ENCODE data around the gene BCOR. TPM values are rescaled to one million over a fixed set of nuclear protein-coding genes. Genes with fewer than 3 reads are reported as not detected.
A peak's percentile ranks its signal among the peaks of the same experiment; 100 is the strongest.

BCOR gene
- total RNA-seq, 1 experiment from 2014 or later: 58.8 TPM

DNA sequence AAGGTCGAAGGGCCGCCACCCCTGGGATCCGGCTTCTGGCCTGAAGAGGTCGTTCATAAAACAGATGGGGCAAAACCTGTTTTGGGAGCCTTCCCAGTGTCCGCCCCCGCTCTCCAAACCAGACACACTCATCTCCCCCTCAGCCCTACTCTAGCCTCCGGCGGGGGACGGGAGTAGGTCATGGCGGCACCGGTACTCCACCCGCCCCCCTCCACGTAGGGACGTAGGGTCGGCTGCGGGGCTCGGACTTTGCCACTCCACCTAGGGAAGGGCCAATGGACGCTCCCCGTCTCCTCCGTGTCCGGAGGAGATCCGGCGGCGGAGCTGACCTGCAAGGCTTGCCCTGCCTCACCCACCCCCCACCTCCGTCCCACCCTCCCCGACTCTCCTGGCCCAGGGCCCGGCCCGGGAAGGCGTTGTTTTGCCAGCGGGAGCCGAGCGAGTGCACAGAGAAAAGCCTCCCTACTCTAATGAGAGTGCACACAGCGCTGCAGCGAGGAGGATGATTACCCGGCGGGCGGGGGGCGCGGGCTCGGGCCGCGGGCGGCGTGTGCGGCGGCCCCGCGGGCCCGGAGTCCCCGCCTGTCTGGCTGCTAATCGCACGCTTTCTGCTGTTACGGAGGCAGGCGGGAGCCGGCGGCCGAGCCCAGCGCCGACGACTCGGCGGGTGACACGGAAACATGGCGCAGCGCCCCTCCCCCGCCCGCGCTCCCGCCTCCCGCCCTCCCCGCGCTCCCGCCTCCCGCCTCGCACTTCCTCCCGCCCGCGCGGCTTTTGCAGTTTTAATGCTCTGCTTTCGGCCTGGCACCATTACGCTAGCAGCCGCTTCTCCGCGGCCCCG lies 8.3 kb upstream of the BCOR start:
- intact Hi-C loops (cut with micrococcal nuclease; ENCODE audit: unreplicated experiment): loop anchor here (10.0 kb wide), 1 partner anchor 159 kb away; no protein-coding TSS in a partner anchor
- Histone ChIP-seq H3K4me1 (ENCODE audit: insufficient read depth, low read length, poor library complexity, severe bottlenecking) (peaks cover 46% of the 10 kb centered on the region), H3K9me3 (ENCODE audit: low read depth, low read length, poor library complexity, severe bottlenecking) (no peaks in the 10 kb centered on the region), H3K36me3 (ENCODE audit: insufficient read depth, low read length, poor library complexity, severe bottlenecking) (no peaks in the 10 kb centered on the region), H3K4me3 (ENCODE audit: low read depth, low read length, poor library complexity, severe bottlenecking) (peak overlapping the region; percentile 52), H3K27me3 (replicated peaks; ENCODE audit: insufficient read depth, low read depth, low read length, poor library complexity) (no peaks in the 10 kb centered on the region), H3K27ac (ENCODE audit: low read depth, low read length, poor library complexity, severe bottlenecking) (peak overlapping the region; percentile 88)
- no peak for TF ChIP-seq CTCF (conservative IDR thresholded peaks at IDR 0.05; ENCODE audit: low read depth, low read length)
- TF ChIP-seq EZH2 (IDR thresholded peaks at IDR 0.05; ENCODE audit: borderline replicate concordance, low read depth, low read length, poor library complexity, severe bottlenecking): no peak
- POLR2A ChIA-PET (ENCODE audit: low non-redundant PET): no interaction called here
- CTCF ChIA-PET: no interaction called here
- BruUV-seq (replicated peaks): no TSS peak
- DNase-seq (ENCODE audit: low spot score): peak; percentile 87

DNA sequence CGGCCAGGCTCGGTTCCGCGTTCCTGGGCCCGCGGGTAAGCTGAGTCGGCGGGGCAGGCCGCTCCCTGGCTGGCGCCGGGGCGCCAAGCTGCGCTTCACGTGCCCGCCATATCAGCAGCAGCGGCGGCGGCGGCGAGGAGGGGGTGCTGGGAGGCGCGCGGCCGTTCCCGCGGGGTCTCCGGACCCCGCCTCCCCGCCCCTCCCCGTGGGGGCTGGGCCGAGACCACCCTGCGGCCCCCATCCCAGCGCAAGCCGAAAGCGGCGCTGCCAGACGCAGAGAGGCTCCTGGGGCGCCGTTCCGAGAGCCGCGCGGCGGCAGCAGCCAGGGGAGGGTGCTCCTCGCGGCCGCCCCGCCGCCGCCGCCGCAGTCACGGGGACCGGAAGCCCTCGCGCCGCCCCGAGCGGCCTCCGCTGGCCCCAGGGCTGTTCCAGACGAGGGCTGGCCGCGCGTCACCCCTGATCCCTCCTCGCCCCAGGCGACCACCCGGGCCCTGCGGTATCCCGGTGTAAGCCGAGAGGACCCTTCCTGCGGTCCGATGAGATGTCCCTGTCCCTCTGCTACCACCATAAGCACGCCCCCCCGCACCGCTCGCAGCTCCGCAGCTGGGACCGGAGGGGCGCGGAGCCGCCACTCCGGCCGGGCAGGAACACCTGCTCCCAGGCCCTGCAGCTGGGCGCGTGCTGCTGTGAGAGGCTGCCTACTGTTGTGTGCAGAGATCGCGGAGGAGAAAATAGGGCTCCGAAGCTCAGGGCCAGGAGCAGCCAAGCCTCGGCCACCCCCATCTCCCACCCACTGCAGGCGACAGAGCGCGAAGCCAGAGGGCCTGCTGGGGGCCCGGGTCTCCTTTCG lies 7.5 kb upstream of the BCOR start:
- DNase-seq (ENCODE audit: low spot score): no peak
- no peaks in the 10 kb centered on the region for H3K27me3 ChIP-seq (replicated peaks; ENCODE audit: insufficient read depth, low read depth, low read length, poor library complexity)
- peaks cover 55% of the 10 kb centered on the region for H3K4me1 ChIP-seq (ENCODE audit: insufficient read depth, low read length, poor library complexity, severe bottlenecking)
- TF ChIP-seq EZH2 (IDR thresholded peaks at IDR 0.05; ENCODE audit: borderline replicate concordance, low read depth, low read length, poor library complexity, severe bottlenecking) (no peak), CTCF (conservative IDR thresholded peaks at IDR 0.05; ENCODE audit: low read depth, low read length) (no peak)
- BruUV-seq (replicated peaks): no TSS peak
- H3K4me3 ChIP-seq (ENCODE audit: low read depth, low read length, poor library complexity, severe bottlenecking): peak overlapping the region; percentile 52
- H3K36me3 ChIP-seq (ENCODE audit: insufficient read depth, low read length, poor library complexity, severe bottlenecking): no peaks in the 10 kb centered on the region
- H3K27ac ChIP-seq (ENCODE audit: low read depth, low read length, poor library complexity, severe bottlenecking): peak overlapping the region; percentile 88
- no peaks in the 10 kb centered on the region for H3K9me3 ChIP-seq (ENCODE audit: low read depth, low read length, poor library complexity, severe bottlenecking)
- intact Hi-C loops (cut with micrococcal nuclease; ENCODE audit: unreplicated experiment): loop anchor here (10.0 kb wide), 1 partner anchor 160 kb away; no protein-coding TSS in a partner anchor
- POLR2A ChIA-PET (ENCODE audit: low non-redundant PET): no interaction called here
- CTCF ChIA-PET: no interaction called here

DNA sequence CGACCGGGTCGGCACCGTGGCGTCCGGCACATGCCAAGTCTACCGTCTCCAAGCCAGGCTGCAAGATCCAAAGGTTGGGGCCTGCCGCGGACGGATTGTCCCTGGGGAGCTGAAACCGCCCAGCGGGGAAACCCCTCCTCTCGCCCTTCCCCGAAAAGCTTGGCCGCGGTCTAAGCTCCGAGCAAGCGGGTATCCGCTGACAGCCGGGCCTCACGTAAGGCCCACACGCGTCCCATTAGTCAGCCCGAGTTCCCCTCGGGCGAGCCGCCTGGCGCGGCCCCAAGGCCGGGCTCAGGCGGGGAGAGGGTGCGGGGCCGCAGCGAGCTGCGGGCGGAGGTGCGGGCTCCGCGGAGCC lies 6.8 kb upstream of the BCOR start:
- no peak for DNase-seq (ENCODE audit: low spot score)

More for the DNA sequence above, 6.8 kb upstream of the BCOR start:
- intact Hi-C loops (cut with micrococcal nuclease; ENCODE audit: unreplicated experiment): loop anchor here (10.0 kb wide), 1 partner anchor 160 kb away; no protein-coding TSS in a partner anchor
- ChIA-PET CTCF (no interaction called here), POLR2A (ENCODE audit: low non-redundant PET) (no interaction called here)
- TF ChIP-seq CTCF (conservative IDR thresholded peaks at IDR 0.05; ENCODE audit: low read depth, low read length): no peak
- no peak for TF ChIP-seq EZH2 (IDR thresholded peaks at IDR 0.05; ENCODE audit: borderline replicate concordance, low read depth, low read length, poor library complexity, severe bottlenecking)
- no TSS peak for BruUV-seq (replicated peaks)
- Histone ChIP-seq H3K4me1 (ENCODE audit: insufficient read depth, low read length, poor library complexity, severe bottlenecking) (peaks cover 60% of the 10 kb centered on the region), H3K27ac (ENCODE audit: low read depth, low read length, poor library complexity, severe bottlenecking) (peak overlapping the region; percentile 88), H3K27me3 (replicated peaks; ENCODE audit: insufficient read depth, low read depth, low read length, poor library complexity) (no peaks in the 10 kb centered on the region), H3K36me3 (ENCODE audit: insufficient read depth, low read length, poor library complexity, severe bottlenecking) (no peaks in the 10 kb centered on the region), H3K4me3 (ENCODE audit: low read depth, low read length, poor library complexity, severe bottlenecking) (peak overlapping the region; percentile 52), H3K9me3 (ENCODE audit: low read depth, low read length, poor library complexity, severe bottlenecking) (no peaks in the 10 kb centered on the region)
